GM06990 (cell line): ENCODE results near the gene FIG4.

Experiments used
- DNase-seq: peaks from one replicate; pipeline ENCODE4 v3.0.0-alpha.2; 2011; ENCODE audit not compliant: insufficient read length; ENCODE audit errors: extremely low read depth
- H3K27me3 ChIP-seq: replicated peaks from 2 replicates; pipeline ENCODE4 v1.6.0; 2011; ENCODE audit warnings: low read length; ENCODE audit not compliant: control insufficient read depth, insufficient read depth
- H3K36me3 ChIP-seq: 2 replicates; pipeline ENCODE4 v1.5.1; 2011; ENCODE audit warnings: low read length; ENCODE audit not compliant: control insufficient read depth, insufficient read depth
- H3K4me3 ChIP-seq: replicated peaks from 2 replicates; pipeline ENCODE4 v1.5.1; 2011; ENCODE audit warnings: low read depth, mild to moderate bottlenecking, control low read depth, low read length
- TF ChIP-seq, protein P1 (sequence below): IDR thresholded peaks from 2 replicates; pipeline ENCODE4 v1.5.1; 2011; ENCODE audit warnings: low read length, control low read depth, mild to moderate bottlenecking, inconsistent platforms; ENCODE audit not compliant: insufficient read depth, poor library complexity, severe bottlenecking

The FIG4 gene

DNA sequence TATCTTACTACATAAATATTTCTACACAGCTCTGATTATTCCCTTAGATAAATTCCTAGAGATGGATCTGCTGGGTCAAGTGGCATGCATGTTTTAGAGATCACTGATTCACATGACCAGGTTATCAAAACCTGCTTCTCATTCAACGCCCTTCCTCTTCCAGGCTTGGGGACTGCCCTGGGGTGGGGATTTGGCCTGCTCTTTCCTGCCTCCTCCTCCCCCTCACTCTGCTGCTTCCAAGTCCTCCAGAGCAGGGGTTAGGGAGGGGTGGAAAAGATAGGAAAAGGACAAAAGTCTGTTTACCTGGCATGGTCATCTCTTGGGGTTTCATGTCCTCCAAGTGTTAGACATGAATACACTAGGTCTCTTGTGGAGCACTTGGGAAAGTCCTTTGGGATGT lies 181.5 kb downstream of the FIG4 start:
- TF ChIP-seq, protein P1, sequence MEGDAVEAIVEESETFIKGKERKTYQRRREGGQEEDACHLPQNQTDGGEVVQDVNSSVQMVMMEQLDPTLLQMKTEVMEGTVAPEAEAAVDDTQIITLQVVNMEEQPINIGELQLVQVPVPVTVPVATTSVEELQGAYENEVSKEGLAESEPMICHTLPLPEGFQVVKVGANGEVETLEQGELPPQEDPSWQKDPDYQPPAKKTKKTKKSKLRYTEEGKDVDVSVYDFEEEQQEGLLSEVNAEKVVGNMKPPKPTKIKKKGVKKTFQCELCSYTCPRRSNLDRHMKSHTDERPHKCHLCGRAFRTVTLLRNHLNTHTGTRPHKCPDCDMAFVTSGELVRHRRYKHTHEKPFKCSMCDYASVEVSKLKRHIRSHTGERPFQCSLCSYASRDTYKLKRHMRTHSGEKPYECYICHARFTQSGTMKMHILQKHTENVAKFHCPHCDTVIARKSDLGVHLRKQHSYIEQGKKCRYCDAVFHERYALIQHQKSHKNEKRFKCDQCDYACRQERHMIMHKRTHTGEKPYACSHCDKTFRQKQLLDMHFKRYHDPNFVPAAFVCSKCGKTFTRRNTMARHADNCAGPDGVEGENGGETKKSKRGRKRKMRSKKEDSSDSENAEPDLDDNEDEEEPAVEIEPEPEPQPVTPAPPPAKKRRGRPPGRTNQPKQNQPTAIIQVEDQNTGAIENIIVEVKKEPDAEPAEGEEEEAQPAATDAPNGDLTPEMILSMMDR = no peak
- no peaks in the 10 kb centered on the region for H3K27me3 ChIP-seq
- no peak for DNase-seq

DNA sequence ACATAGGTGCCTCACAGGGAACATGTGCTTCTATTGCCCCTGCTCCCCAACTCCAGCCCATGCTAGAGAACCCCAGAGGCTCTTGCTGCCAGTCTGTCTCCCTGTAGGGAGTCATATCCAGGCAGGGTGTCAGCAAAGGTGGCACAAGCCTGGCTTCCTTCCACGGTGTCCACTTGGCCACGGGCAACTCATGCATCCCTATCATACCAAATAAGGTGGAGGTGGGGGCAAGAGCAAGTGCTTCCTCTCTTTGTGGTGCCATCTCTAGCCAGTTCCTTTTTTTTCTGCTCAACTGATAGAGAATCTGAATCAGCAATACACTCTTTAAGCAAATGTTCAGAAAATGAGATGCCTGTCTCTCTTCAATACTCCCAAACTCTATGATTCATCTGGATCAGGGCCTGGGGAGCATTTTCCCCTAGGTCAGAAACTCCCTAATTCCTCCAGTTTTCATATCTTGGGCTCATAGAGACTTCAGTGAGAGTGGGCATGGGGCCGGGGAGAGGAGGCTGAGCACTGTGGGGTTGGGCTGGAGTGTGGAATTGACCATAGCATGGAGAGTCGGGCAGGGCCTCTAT lies 182.0 kb downstream of the FIG4 start:
- TF ChIP-seq, protein P1 = no peak
- Histone ChIP-seq H3K4me3 (no peak overlapping the region), H3K27me3 (no peaks in the 10 kb centered on the region), H3K36me3 (no peaks in the 10 kb centered on the region)
- no peak for DNase-seq

More for the DNA sequence above, 181.5 kb downstream of the FIG4 start:
- H3K36me3 ChIP-seq = no peaks in the 10 kb centered on the region
- no peak overlapping the region for H3K4me3 ChIP-seq

DNA sequence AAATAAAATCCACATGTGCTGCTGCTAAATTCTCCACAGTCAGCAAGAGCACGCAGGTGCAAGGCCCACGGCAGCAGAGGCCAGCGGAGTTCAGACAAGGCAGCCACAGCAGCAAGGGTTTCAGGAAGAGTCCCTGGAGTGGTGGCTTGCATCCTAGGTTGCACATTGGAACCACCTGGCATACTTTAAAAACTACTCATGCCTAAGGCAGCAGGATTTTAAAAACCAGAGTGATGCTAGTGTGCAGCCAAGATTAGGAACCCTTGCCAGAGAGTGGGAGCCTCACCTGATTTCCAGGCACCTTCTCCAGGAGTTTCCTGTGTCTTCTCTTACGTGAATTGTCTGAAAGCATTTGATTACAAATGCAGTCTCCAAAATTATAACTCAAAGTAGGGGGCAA lies 183.0 kb downstream of the FIG4 start:
- Histone ChIP-seq H3K27me3 (no peaks in the 10 kb centered on the region), H3K36me3 (no peaks in the 10 kb centered on the region), H3K4me3 (no peak overlapping the region)
- TF ChIP-seq, protein P1 = no peak
- no peak for DNase-seq

DNA sequence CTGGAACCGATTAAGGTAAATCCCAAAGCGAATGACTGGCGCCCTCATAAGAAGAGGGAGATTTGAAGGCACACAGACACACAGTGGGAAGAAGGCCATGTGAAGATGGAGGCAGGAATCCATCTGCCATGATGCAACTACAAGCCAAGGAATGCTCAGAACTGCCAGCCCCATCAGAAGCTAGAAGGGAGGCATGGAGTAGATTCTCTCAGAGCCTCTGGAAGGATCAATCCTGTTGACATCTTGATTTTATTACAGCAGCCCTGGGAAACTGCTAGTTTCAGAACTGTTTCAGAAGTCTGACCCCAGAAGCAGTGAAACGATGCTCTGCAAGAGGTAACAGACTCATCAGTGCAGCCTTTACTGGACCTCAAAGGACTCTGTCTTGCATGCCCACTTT lies 183.5 kb downstream of the FIG4 start:
- no peak overlapping the region for H3K4me3 ChIP-seq
- TF ChIP-seq, protein P1 = no peak
- no peaks in the 10 kb centered on the region for H3K27me3 ChIP-seq
- no peaks in the 10 kb centered on the region for H3K36me3 ChIP-seq
- no peak for DNase-seq
